HEK293T (cell line): ENCODE results near the gene PIK3R4.

Experiments
- BHLHE40 ChIP-seq: fragments of 450-650 bp; IDR thresholded peaks from 2 replicates; pipeline ENCODE4 v1.6.1; 2016; ENCODE audit warnings: mild to moderate bottlenecking, moderate library complexity, borderline replicate concordance
- ELF4 ChIP-seq: fragments of 450-650 bp; IDR thresholded peaks from 2 replicates; pipeline ENCODE4 v1.6.1; 2017; ENCODE audit warnings: antibody characterized with exemption
- FOXA1 ChIP-seq: fragments of 450-650 bp; IDR thresholded peaks from 2 replicates; pipeline ENCODE4 v1.6.1; 2016; ENCODE audit warnings: mild to moderate bottlenecking
- FOXM1 ChIP-seq: fragments of 450-650 bp; IDR thresholded peaks from 2 replicates; pipeline ENCODE4 v1.6.1; 2017; ENCODE audit warnings: mild to moderate bottlenecking, borderline replicate concordance
- NFRKB ChIP-seq: fragments of 450-650 bp; IDR thresholded peaks from 2 replicates; pipeline ENCODE4 v1.6.1; 2016; ENCODE audit warnings: mild to moderate bottlenecking, moderate library complexity
- SP1 ChIP-seq: fragments of 450-650 bp; IDR thresholded peaks from 2 replicates; pipeline ENCODE4 v1.6.1; 2017
- SUZ12 ChIP-seq: fragments of 450-650 bp; IDR thresholded peaks from 2 replicates; pipeline ENCODE4 v1.6.1; 2016; ENCODE audit warnings: mild to moderate bottlenecking

GRCh38 chr3:130729154-130729553 is 17.5 kb downstream of the PIK3R4 start:
- no peak for TF ChIP-seq FOXM1
- TF ChIP-seq SP1, result no peak
- no peak for TF ChIP-seq BHLHE40
- TF ChIP-seq ELF4, result no peak
- no peak for TF ChIP-seq NFRKB
- TF ChIP-seq SUZ12, result no peak
- TF ChIP-seq FOXA1, result no peak
